ENCODE measurements around the gene ADM. TPM values are rescaled to one million over a fixed set of nuclear protein-coding genes. Genes with fewer than 3 reads are reported as not detected.

ADM gene
- total and polyA plus RNA-seq, 2 donors (not counting 3 experiments of a cell fraction or from before 2014, with no cell fraction given) = 45.3 to 55.5 TPM

DNA sequence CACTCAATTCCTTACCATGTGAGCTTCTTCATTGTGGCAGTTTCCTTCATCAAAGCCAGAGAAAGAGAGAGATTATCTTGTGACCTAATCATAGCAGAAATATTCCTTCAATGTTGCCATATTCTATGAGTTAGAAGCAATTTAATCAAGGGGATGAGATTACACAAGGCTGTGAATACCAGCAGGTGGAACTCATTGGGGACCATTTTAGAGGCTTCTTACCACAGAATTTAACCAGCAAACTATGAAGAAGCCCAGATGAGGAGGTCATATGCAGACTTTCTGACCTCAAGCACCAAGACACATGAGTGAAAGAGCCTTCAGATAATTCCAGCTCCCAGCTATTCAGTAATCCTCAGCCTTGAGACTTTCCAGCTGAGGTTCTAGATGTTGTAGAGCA lies 51.3 kb downstream of the ADM start:
- dilution Hi-C loops (cut with MboI; ENCODE audit: extremely low pct_ligation_motif_present, low sequenced_read_pairs) = no loop called here

More for the DNA sequence above, 51.3 kb downstream of the ADM start:
- ChIA-PET CTCF (interaction anchor here (0.5 to 1.4 kb wide), 2 partner anchors 10 to 195 kb away, joined by 4 to 9 read pairs; no protein-coding TSS in a partner anchor), POLR2A (no interaction called here)
- Histone ChIP-seq H3K4me2 (ENCODE audit: insufficient read depth, low read length) (no peak overlapping the region), H3K4me1 (ENCODE audit: control insufficient read depth, extremely low read depth, insufficient read depth, low read length) (peaks cover 18% of the 10 kb centered on the region), H3K79me2 (ENCODE audit: control insufficient read depth, insufficient read depth, low read length) (no peaks in the 10 kb centered on the region), H3K9me1 (replicated peaks; ENCODE audit: control insufficient read depth, extremely low read depth, insufficient read depth, low read length) (no peaks in the 10 kb centered on the region), H2AFZ (ENCODE audit: low read depth, low read length) (no peak overlapping the region), H3K27ac (ENCODE audit: insufficient read depth, low read depth, low read length) (no peak overlapping the region), H4K20me1 (replicated peaks; ENCODE audit: control insufficient read depth, extremely low read depth, insufficient read depth, low read length) (no peaks in the 10 kb centered on the region), H3K9ac (replicated peaks; ENCODE audit: extremely low read depth, insufficient read depth, low read length) (no peak overlapping the region), H3K36me3 (ENCODE audit: control insufficient read depth in 2 of 2, extremely low read depth in 1 of 2, insufficient read depth in 2 of 2, low read length in 2 of 2) (no peaks in the 10 kb centered on the region), H3K4me3 (replicated peaks in 1 of 3; ENCODE audit: insufficient read depth in 1 of 3, low read depth in 1 of 3, low read length in 3 of 3) (no peak overlapping the region), H3K27me3 (ENCODE audit: control insufficient read depth in 2 of 2, insufficient read depth in 2 of 2, low read length in 2 of 2) (no peaks in the 10 kb centered on the region), H3K9me3 (replicated peaks; ENCODE audit: control insufficient read depth, insufficient read depth, low read length) (no peaks in the 10 kb centered on the region)
- intact Hi-C loops (cut with micrococcal nuclease) = no loop called here
- DNase-seq (ENCODE audit: low read depth, low spot score) = no peak
- BruUV-seq (replicated peaks) = no TSS peak
- no peak for FAIRE-seq
- TF ChIP-seq POLR2A (IDR thresholded peaks at IDR 0.05; ENCODE audit: low read depth, low read length) = no peak
- TF ChIP-seq, protein P1, sequence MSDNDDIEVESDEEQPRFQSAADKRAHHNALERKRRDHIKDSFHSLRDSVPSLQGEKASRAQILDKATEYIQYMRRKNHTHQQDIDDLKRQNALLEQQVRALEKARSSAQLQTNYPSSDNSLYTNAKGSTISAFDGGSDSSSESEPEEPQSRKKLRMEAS (IDR thresholded peaks at IDR 0.05; ENCODE audit: insufficient read depth, insufficient read length) = no peak
- TF ChIP-seq FOS (IDR thresholded peaks at IDR 0.05; ENCODE audit: borderline replicate concordance, insufficient read depth, low read length) = no peak
- no peak for TF ChIP-seq POLR2AphosphoS5 (IDR thresholded peaks at IDR 0.05; ENCODE audit: insufficient read depth, low read depth, low read length)
- TF ChIP-seq, protein P2, sequence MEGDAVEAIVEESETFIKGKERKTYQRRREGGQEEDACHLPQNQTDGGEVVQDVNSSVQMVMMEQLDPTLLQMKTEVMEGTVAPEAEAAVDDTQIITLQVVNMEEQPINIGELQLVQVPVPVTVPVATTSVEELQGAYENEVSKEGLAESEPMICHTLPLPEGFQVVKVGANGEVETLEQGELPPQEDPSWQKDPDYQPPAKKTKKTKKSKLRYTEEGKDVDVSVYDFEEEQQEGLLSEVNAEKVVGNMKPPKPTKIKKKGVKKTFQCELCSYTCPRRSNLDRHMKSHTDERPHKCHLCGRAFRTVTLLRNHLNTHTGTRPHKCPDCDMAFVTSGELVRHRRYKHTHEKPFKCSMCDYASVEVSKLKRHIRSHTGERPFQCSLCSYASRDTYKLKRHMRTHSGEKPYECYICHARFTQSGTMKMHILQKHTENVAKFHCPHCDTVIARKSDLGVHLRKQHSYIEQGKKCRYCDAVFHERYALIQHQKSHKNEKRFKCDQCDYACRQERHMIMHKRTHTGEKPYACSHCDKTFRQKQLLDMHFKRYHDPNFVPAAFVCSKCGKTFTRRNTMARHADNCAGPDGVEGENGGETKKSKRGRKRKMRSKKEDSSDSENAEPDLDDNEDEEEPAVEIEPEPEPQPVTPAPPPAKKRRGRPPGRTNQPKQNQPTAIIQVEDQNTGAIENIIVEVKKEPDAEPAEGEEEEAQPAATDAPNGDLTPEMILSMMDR (IDR thresholded peaks at IDR 0.05; ENCODE audit: extremely low read depth in 1 of 2, insufficient read depth in 1 of 2, low read depth in 1 of 2, low read length in 2 of 2) = no peak
- TF ChIP-seq JUN (IDR thresholded peaks at IDR 0.05; ENCODE audit: borderline replicate concordance, insufficient read depth, insufficient read length, low read depth) = no peak
- no peak for TF ChIP-seq EZH2 (IDR thresholded peaks at IDR 0.05; ENCODE audit: borderline replicate concordance, low read depth, low read length, severe bottlenecking)
- TF ChIP-seq MYC (IDR thresholded peaks at IDR 0.05; ENCODE audit: low read depth, low read length) = no peak
- no peak for TF ChIP-seq GATA2 (IDR thresholded peaks at IDR 0.05; ENCODE audit: insufficient read depth, insufficient read length, low read depth, low read length)

Small RNAs within 50 kb of the gene (small RNA-seq; reads per million reads assigned to genes)
- gene AC080023.2 (ENCODE audit: insufficient read depth, insufficient read length, low read depth, low replicate concordance) = not detected

Other genes with a start within 250 kb of the ADM start
- gene SBF2, start 10.9 kb upstream of the ADM start, total RNA-seq = 36.7 and 42.4 TPM in 2 replicates
- gene SBF2, start 10.9 kb upstream of the ADM start, polyA plus RNA-seq = 15.4 and 17.3 TPM in 2 replicates
- gene AMPD3, start 150.2 kb downstream of the ADM start, total RNA-seq = 1.7 and 2.5 TPM in 2 replicates
- gene AMPD3, start 150.2 kb downstream of the ADM start, polyA plus RNA-seq = 1.4 and 2.5 TPM in 2 replicates
- 31.8 and 32.4 TPM in 2 replicates for gene RNF141, start 236.1 kb downstream of the ADM start, total RNA-seq
- 7.1 and 9.4 TPM in 2 replicates for gene RNF141, start 236.1 kb downstream of the ADM start, polyA plus RNA-seq

All from endothelial cell of umbilical vein (primary cell).